GM20000 (cell line): ENCODE data around the gene GALK1.

Source experiments
- DNase-seq: peaks from one replicate; pipeline ENCODE4 v3.0.0; 2012; ENCODE audit warnings: low spot score
- CTCF ChIP-seq: IDR thresholded peaks from 2 replicates; pipeline ENCODE4 v1.5.1; 2012; ENCODE audit warnings: mild to moderate bottlenecking, control low read depth; ENCODE audit errors: extremely low read depth, missing control alignments

GALK1 gene

GRCh38 chr17:75749545-75750389 is 15.2 kb downstream of the GALK1 start:
- peak; percentile 72 for TF ChIP-seq CTCF
- peak; percentile 89 for DNase-seq

GRCh38 chr17:75748706-75749105 is 16.3 kb downstream of the GALK1 start:
- no peak for DNase-seq
- TF ChIP-seq CTCF: no peak

- no peak for TF ChIP-seq CTCF
- DNase-seq: no peak
Observed at GRCh38 chr17:75743625-75744206, 21.3 kb downstream of the GALK1 start.

GRCh38 chr17:75742337-75742736 is 22.7 kb downstream of the GALK1 start:
- TF ChIP-seq CTCF: no peak
- no peak for DNase-seq

GRCh38 chr17:75740631-75741077 is 24.3 kb downstream of the GALK1 start:
- DNase-seq: no peak
- TF ChIP-seq CTCF: no peak

GRCh38 chr17:75740215-75740614 is 24.8 kb downstream of the GALK1 start:
- no peak for TF ChIP-seq CTCF
- DNase-seq: no peak

GRCh38 chr17:75739801-75740200 is 25.2 kb downstream of the GALK1 start:
- TF ChIP-seq CTCF: no peak
- no peak for DNase-seq
